Measurements from ENCODE around the gene GRIN1. TPM values are rescaled to one million over a fixed set of nuclear protein-coding genes. Genes with fewer than 3 reads are reported as not detected.

The GRIN1 gene
- total and polyA plus RNA-seq, 2 of the 13 experiments (the other 11 are each of a cell fraction or from before 2014, with no cell fraction given), result 0.13 TPM; not detected in 1

DNA sequence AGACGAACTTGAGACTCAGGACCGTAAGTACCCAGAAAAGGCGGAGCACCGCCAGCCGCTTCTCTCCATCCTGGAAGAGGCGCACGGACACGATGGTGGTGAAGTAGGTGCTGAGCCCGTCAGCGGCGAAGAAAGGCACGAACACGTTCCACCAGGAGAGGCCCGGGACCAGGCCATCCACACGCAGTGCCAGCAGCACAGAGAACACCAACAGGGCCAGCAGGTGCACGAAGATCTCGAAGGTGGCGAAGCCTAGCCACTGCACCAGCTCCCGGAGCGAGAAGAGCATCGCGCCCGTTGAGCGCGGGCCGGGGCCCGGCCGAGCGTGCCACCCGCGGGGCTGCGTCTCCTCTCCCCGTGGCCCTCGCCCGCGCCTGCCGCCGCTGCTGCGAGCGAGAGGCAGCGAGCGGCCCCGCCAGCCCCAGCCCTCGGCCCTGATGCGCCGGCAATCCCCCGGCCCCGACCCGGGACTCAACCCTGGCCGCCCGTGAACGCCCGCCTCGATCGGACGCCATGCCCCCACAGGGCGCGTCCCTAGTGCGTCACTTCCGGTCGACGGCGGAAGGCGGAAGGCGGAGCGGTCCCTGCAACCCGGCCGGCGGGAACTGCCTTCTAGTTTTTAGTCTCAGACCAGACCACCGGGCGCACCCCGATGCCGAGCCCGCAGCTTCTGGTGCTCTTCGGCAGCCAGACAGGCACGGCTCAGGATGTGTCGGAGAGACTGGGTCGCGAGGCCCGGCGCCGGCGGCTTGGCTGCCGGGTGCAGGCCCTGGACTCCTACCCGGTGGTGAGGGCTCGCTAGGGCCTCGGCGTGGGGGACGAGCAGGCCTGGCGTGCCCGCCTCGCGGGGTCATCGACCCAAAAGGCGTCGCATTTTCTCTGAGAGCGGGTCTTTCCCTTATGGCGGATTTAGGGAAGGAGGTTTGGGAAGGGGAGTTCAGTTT lies 66.4 kb downstream of the GRIN1 start, which contains the start of the genes NDOR1 and TMEM203 (continued):
- TF ChIP-seq CCDC6 (CRISPR knock-in tag; IDR thresholded peaks at IDR 0.05), result peak; percentile 47; the same call in 1 of the 2 replicates
- TF ChIP-seq TSC22D2 (CRISPR knock-in tag; IDR thresholded peaks at IDR 0.05; ENCODE audit: borderline replicate concordance), result no peak
- TF ChIP-seq PHF8 (CRISPR knock-in tag; IDR thresholded peaks at IDR 0.05), result peak; percentile 96
- peak; percentile 82 for TF ChIP-seq YEATS4 (CRISPR knock-in tag; IDR thresholded peaks at IDR 0.05; ENCODE audit: borderline replicate concordance)
- peak; percentile 94 for TF ChIP-seq ZFX (CRISPR knock-in tag; IDR thresholded peaks at IDR 0.05; ENCODE audit: low read depth)
- TF ChIP-seq SIN3B (IDR thresholded peaks at IDR 0.05; ENCODE audit: low read length), result peak; percentile 96
- TF ChIP-seq, protein P1, sequence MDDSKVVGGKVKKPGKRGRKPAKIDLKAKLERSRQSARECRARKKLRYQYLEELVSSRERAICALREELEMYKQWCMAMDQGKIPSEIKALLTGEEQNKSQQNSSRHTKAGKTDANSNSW (CRISPR knock-in tag; IDR thresholded peaks at IDR 0.05; ENCODE audit: borderline replicate concordance), result no peak
- peak; percentile 23 for TF ChIP-seq HNRNPK (IDR thresholded peaks at IDR 0.05; ENCODE audit: low read depth, low read length, poor library complexity, severe bottlenecking)
- peak; percentile 79; the same call in 1 of the 2 replicates for TF ChIP-seq MAZ (IDR thresholded peaks at IDR 0.05; ENCODE audit: borderline replicate concordance, low read depth, low read length)
- no peak for TF ChIP-seq MAZ (CRISPR knock-in tag; IDR thresholded peaks at IDR 0.05; ENCODE audit: low read depth)
- 0 out of 2 replicates have a peak, but pooled peaks have one; percentile 8 for TF ChIP-seq FOXC1 (CRISPR knock-in tag; IDR thresholded peaks at IDR 0.05; ENCODE audit: borderline replicate concordance)
- TF ChIP-seq, protein P2, sequence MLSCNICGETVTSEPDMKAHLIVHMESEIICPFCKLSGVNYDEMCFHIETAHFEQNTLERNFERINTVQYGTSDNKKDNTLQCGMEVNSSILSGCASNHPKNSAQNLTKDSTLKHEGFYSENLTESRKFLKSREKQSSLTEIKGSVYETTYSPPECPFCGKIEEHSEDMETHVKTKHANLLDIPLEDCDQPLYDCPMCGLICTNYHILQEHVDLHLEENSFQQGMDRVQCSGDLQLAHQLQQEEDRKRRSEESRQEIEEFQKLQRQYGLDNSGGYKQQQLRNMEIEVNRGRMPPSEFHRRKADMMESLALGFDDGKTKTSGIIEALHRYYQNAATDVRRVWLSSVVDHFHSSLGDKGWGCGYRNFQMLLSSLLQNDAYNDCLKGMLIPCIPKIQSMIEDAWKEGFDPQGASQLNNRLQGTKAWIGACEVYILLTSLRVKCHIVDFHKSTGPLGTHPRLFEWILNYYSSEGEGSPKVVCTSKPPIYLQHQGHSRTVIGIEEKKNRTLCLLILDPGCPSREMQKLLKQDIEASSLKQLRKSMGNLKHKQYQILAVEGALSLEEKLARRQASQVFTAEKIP (CRISPR knock-in tag; IDR thresholded peaks at IDR 0.05; ENCODE audit: borderline replicate concordance), result no peak
- TF ChIP-seq CREM (IDR thresholded peaks at IDR 0.05), result peak; percentile 93
- peak; percentile 95 for TF ChIP-seq CREM (CRISPR knock-in tag; IDR thresholded peaks at IDR 0.05)
- peak; percentile 19; the same call in 1 of the 2 replicates for TF ChIP-seq RXRB (CRISPR knock-in tag; IDR thresholded peaks at IDR 0.05; ENCODE audit: borderline replicate concordance)
- peak; percentile 54; the same call in 1 of the 2 replicates for TF ChIP-seq RXRA (CRISPR knock-in tag; IDR thresholded peaks at IDR 0.05)
- TF ChIP-seq, protein P3, sequence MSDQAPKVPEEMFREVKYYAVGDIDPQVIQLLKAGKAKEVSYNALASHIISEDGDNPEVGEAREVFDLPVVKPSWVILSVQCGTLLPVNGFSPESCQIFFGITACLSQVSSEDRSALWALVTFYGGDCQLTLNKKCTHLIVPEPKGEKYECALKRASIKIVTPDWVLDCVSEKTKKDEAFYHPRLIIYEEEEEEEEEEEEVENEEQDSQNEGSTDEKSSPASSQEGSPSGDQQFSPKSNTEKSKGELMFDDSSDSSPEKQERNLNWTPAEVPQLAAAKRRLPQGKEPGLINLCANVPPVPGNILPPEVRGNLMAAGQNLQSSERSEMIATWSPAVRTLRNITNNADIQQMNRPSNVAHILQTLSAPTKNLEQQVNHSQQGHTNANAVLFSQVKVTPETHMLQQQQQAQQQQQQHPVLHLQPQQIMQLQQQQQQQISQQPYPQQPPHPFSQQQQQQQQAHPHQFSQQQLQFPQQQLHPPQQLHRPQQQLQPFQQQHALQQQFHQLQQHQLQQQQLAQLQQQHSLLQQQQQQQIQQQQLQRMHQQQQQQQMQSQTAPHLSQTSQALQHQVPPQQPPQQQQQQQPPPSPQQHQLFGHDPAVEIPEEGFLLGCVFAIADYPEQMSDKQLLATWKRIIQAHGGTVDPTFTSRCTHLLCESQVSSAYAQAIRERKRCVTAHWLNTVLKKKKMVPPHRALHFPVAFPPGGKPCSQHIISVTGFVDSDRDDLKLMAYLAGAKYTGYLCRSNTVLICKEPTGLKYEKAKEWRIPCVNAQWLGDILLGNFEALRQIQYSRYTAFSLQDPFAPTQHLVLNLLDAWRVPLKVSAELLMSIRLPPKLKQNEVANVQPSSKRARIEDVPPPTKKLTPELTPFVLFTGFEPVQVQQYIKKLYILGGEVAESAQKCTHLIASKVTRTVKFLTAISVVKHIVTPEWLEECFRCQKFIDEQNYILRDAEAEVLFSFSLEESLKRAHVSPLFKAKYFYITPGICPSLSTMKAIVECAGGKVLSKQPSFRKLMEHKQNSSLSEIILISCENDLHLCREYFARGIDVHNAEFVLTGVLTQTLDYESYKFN (CRISPR knock-in tag; conservative IDR thresholded peaks at IDR 0.05), result 0 out of 2 replicates have a peak, but pooled peaks have one; percentile 7
- TF ChIP-seq SAP130 (CRISPR knock-in tag; IDR thresholded peaks at IDR 0.05; ENCODE audit: low read depth), result peak; percentile 99
- peak; percentile 77 for TF ChIP-seq SALL1 (CRISPR knock-in tag; IDR thresholded peaks at IDR 0.05)
- no peak for TF ChIP-seq GABPA (IDR thresholded peaks at IDR 0.05; ENCODE audit: low read depth, low read length)
- TF ChIP-seq GABPA (CRISPR knock-in tag; IDR thresholded peaks at IDR 0.05; ENCODE audit: low read depth), result peak; percentile 95
- TF ChIP-seq, protein P4, sequence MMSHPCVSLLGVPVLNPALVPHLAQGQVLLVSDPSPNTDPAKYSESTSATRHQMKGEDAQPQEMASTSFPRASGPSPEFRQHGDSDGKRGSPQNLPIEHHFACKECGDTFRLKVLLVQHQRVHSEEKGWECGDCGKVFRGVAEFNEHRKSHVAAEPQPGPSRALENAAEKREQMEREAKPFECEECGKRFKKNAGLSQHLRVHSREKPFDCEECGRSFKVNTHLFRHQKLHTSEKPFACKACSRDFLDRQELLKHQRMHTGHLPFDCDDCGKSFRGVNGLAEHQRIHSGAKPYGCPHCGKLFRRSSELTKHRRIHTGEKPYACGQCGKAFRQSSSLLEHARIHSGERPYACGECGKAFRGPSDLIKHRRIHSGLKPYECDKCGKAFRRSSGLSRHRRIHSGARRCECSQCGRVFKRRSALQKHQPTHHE (CRISPR knock-in tag; IDR thresholded peaks at IDR 0.05; ENCODE audit: borderline replicate concordance), result peak; percentile 79
- TF ChIP-seq HCFC1 (IDR thresholded peaks at IDR 0.05; ENCODE audit: low read depth, low read length), result peak; percentile 69

Measured in HepG2 (cell line).